ENCODE measurements around the gene CLDND1.
"Not testable (repeated sequence)": the region's sequence is repeated elsewhere in the genome, so short reads cannot be mapped to it uniquely, and the experiment has no call there.

The CLDND1 gene

DNA sequence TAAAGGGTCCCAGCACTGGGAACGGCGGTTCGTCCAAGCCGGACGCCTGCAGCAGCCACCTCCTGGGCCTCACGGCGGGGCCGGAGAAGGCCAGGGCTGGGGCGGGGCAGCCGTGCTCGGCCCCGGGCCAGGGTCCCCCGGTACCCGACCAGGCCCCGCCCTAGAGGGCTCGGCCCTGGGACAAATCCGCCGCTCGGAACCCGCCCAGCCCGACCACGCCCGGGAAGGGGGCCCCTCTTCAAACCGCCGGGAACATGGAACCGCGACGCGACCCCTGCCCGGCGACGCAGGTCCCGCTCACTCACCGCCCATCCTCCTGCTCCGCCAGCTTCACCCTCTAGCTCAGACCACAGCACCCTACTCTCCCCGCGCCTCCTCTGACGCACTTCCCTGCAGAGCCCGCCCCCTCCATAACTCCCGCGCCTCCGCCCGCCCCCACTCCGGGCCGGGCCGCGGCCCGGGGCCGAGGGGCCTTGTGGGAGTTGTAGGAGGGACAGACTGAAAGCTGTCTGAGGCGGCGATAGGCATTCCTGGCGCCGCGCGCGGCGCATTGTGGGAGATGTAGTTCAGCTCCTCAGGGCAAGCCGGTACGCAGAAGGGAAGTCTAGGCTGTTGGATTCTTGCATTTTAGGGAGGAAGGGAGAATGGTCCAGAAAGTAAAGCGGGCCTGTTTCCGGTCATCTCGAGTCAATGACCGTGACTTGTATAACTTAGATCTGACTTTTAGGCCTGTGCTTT, at the start of gene CLDND1:
Gene CLDND1, minus strand, starts transcription at position 359 of the 738 bp plus-strand sequence. CDS start 1,478 bp downstream, outside the sequence.
- peak; percentile 97 for DNase-seq

DNA sequence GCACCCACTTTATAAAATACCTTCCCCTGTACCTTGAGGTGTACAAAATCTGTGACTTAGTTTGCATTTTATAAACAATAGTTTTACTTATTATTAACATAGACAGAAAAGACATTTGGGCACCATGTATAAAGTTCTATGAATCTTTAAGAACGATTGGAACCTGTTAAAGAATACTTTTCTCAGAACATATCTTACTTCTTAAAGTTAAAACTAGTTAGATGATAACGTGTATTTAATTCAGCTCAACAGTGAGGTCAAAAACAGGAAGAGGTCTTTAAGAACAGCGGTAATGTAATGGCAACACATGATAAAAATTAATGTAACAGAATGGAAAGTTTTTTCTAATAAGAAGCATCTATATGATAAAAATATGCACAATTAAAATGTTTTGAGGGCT, 45.7 kb upstream of the CLDND1 start:
- no peak for DNase-seq

GRCh38 chr3:98567666-98568270, 45.1 kb upstream of the CLDND1 start:
- DNase-seq = no peak

DNA sequence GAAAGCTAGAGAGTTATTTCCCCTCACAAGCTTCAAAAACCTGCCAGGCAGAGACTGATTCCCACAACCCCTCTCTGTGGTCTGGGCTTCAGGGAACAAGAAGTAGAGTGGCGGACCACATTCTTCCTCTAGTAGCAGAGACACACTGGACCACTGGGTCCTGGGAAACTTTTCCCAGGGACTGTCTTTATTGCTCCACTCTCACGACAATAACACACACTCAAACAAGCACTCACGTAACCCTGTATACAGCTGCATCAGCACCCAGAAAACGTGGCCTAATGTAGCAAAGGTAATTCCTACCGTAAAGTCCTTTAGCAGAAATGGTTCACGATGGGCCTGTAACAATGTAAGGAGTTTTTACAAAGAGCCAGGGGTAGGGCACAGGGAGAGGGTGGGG, 43.1 kb upstream of the CLDND1 start:
- DNase-seq = no peak

GRCh38 chr3:98565237-98565643, 42.5 kb upstream of the CLDND1 start:
- DNase-seq = no peak

DNA sequence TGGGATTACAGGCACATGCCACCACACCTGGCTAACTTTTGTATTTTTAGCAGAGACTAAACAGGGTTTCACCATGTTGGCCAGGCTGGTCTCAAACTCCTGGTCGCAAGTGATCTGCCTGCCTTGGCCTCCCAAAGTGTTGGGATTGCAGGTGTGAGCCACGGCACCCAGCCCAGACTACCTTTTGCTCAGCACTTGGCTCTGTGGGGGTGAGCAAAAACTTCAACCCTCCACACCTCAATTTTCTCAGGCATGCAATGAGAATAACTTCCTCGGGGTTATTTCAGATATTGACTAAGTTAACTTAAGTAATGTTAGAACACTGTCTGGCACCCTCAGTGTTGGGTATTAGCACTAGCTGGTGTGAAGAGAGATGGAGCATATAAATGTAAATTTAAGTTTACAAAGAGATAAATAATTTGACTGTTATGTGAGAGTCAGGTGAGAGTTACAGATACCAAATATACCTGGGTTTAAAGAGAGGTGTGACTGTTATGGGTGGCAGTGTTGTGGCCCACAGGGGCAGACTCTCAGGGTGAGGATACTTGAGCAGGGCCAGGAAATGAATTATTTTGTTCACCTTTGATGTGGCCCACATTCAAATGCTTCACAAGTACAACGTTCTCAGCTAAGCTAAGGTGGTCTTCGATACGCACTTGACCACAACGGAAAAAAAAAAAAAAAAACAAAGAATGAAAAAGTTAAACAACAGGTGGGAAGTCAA, 41.7 kb upstream of the CLDND1 start:
- no peak for DNase-seq

GRCh38 chr3:98563661-98564281, 41.1 kb upstream of the CLDND1 start:
- DNase-seq = no peak

DNA sequence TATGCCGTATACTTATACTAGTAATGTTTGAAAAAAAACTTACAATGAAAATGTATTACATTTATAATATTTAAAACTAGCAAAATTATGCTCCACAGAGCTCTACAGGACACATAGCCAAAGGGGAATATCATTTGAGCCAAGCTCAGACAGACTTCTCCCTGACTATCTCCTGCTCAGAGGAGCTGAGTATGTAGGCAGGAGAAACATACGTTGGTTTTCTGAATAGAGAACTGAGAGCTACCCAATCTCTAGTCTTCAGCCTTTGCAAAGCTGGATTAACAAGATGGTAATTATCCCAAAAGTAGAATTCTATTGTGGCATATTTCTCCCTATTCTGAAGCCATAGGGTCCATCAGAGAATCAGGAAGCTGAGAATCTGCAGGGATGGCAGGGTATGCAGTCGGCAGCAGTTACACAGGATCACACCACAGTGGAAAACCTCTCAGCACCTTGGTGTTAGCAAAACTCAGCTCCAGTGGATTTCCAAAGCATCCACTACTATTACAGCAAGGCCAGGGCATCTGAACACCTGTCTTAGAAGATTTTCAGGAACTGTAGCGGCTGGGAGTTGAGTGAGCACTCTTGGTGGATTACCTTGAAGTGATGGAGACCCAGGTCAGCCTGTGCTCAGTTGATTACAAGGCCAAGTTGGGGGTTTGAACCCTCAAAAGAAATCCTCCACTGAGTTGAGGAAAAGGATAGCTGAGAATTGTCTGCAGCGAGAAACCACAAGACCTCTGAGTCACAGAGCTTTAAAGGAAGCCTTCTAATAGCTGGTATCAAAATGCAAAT, 39.2 kb upstream of the CLDND1 start:
- no peak for DNase-seq

- DNase-seq = no peak
These were observed 38.2 kb upstream of the CLDND1 start for GRCh38 chr3:98560911-98561310.

DNA sequence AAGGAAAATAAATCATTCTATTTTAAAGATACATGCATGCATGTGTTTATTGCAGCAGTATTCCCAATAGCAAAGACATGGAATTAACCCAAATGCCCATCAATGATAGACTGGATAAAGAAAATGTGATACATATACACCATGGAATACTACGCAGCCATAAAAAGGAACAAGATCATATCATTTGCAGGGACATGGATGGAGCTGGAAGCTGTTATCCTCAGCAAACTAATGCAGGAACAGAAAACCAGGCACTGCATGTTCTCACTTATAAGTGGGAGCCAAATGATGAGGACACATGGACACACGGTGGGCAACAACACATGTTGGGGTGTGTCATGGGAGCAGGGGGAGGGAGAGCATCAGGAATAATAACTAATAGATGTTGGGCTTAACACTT, 37.1 kb upstream of the CLDND1 start:
- DNase-seq = not testable (repeated sequence)

DNA sequence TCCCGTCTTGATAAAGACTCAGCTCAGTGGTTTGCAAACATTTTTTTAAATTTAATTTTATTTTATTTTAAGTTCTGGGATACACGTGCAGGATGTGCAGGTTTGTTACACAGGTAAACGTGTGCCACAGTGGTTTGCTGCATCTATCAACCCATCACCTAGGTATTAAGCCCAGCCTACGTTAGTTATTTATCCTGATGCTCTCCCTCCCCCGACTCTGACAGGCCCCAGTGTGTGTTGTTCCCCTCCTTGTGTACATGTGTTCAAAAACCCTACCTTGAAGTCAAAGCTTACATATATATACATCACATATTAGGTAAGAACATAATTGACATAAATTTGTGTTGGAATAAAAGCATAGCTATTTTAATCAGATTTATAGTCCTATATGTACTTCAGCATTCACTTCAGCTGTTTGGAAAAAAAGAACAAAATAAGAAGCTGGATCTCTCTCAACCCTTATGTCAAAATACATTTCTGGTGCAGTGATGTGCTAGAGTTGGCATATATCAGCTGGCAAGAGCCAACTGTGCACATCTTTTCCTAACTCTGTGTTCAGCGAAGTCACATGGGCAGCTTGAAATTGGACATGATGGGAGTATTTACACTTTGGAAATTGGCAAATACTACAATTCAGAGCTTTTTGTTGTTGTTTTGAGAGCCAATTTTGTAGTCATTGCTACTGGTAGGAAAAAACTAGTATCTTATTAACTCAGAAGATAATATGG, 35.6 kb upstream of the CLDND1 start:
- DNase-seq = no peak

DNA sequence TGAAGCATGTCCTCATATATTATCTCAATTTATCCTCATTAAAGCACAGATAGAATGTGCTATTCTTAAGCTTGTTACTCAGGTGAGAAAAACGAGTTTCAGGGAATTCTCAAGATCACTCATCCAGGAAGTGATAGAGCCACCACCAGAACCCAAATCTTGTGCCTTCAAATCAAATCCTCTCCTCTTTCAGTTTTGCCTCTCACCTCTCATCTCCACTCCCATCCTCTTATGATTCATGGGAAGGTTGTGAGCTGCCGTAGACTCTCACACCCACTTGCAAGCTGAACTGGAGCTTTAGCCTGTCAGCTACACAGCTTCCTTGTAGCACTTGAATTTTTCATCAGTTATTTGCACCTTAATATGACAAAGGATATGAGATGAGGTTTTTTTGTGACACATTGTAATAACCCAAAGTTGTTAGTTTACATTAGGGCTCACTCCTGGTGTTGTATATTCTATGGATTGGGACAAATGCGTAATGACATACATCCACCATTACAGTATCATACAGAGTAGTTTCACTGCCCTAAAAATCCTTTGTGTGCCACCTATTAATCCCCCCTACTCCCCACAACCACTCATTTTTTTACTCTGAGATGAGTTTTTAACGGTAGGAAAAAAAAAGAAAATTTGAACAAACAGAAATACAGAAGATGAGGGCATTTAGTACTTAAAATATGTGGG, 34.8 kb upstream of the CLDND1 start:
- no peak for DNase-seq

GRCh38 chr3:98556164-98557130, 33.7 kb upstream of the CLDND1 start:
- DNase-seq = no peak

GRCh38 chr3:98555025-98555379, 32.3 kb upstream of the CLDND1 start:
- no peak for DNase-seq

DNA sequence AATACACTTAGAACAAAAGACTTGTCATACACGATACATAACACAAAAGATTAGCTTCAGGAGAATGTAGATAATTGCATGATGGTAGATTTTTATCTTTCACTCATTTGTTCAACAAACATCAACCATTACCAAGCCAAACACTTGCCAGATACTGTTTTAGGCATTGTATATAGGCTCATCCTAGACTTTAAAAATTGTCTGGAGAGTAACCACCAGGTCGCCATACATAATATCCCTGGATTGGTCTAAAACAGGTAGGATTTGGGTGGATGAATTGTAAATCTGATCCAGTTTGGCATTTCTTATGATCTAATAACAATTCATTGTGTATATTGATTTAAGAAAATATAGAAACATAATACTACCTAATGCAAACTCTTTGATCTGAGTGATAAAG, 31.9 kb upstream of the CLDND1 start:
- DNase-seq = no peak

- no peak for DNase-seq
These were observed 31.1 kb upstream of the CLDND1 start for GRCh38 chr3:98553753-98554152.

GRCh38 chr3:98553021-98553563, 30.4 kb upstream of the CLDND1 start:
- DNase-seq = no peak

DNA sequence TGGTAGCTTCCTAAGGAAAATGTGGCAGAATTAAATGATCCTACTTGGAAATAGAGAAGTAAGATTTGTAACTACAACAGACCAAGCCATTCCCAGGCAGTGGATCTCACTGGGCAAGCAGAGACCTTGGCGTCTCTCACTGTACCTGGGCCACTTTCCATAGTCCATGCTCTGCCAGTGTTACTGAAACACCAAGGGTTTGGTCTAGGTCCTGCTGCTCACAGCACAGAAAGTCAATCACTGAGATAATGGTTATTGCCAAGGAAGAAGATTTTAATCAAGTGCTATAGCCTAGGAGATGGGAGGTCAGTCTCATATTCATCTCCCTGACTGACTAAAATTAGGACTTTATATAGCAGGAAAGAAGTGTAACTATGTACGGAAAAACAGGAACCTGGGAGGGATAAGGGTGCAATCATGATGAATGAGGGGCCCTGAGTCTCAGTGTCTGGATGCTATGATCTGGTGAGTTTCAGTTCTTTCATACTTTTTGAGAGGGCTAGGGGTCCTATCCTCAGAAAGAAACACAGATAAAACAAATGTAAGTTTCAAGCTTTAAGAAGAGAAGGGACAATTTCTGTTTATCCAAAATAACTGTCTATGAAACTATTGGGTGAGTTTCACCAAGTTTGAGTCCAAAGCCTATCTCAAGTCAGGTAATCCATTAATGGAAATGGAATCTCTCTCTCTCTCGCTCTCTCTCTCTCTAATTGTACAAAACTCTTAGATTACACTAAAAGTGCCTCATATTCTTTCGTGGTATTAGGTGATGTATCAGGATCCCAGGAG, 29.7 kb upstream of the CLDND1 start:
- DNase-seq = no peak

- no peak for DNase-seq
These were observed 29.1 kb upstream of the CLDND1 start for GRCh38 chr3:98551754-98552153.
